Measurements from ENCODE around the gene PCDHB13.
"Not testable (repeated sequence)": the region's sequence is repeated elsewhere in the genome, so short reads cannot be mapped to it uniquely, and the experiment has no call there.

PCDHB13 gene

DNA sequence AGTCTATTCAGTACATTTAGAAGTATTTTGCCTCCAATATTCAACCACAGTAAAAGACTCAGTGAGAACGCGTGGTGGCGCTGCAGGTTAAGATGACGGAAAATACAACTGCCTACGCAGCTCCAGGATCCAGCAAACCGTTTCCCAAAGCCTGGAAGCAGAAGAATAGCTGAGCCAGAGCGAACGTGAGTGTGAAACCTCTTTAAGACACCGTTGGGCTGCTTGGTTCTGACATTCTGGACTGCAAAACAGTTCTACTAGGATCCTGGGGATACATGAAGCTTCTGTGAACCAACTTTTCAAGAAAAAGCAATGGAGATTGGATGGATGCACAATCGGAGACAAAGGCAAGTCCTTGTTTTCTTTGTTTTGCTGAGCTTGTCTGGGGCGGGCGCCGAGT is 31.5 kb upstream of the PCDHB13 start, which contains the start of gene PCDHB16:
PCDHB16 (plus strand) TSS at position 140 of the 400 bp plus-strand sequence; CDS start at position 313, 173 bp downstream.
- TF ChIP-seq, protein P1, sequence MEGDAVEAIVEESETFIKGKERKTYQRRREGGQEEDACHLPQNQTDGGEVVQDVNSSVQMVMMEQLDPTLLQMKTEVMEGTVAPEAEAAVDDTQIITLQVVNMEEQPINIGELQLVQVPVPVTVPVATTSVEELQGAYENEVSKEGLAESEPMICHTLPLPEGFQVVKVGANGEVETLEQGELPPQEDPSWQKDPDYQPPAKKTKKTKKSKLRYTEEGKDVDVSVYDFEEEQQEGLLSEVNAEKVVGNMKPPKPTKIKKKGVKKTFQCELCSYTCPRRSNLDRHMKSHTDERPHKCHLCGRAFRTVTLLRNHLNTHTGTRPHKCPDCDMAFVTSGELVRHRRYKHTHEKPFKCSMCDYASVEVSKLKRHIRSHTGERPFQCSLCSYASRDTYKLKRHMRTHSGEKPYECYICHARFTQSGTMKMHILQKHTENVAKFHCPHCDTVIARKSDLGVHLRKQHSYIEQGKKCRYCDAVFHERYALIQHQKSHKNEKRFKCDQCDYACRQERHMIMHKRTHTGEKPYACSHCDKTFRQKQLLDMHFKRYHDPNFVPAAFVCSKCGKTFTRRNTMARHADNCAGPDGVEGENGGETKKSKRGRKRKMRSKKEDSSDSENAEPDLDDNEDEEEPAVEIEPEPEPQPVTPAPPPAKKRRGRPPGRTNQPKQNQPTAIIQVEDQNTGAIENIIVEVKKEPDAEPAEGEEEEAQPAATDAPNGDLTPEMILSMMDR (IDR thresholded peaks at IDR 0.05; ENCODE audit: extremely low read depth, insufficient read depth, missing control alignments) = no peak
- no peak for DNase-seq (ENCODE audit: low spot score)
- in situ Hi-C loops (cut with MboI; ENCODE audit: low pct_unique_long_range_greater_than_20kb, low sequenced_read_pairs, unreplicated experiment) = no loop called here

DNA sequence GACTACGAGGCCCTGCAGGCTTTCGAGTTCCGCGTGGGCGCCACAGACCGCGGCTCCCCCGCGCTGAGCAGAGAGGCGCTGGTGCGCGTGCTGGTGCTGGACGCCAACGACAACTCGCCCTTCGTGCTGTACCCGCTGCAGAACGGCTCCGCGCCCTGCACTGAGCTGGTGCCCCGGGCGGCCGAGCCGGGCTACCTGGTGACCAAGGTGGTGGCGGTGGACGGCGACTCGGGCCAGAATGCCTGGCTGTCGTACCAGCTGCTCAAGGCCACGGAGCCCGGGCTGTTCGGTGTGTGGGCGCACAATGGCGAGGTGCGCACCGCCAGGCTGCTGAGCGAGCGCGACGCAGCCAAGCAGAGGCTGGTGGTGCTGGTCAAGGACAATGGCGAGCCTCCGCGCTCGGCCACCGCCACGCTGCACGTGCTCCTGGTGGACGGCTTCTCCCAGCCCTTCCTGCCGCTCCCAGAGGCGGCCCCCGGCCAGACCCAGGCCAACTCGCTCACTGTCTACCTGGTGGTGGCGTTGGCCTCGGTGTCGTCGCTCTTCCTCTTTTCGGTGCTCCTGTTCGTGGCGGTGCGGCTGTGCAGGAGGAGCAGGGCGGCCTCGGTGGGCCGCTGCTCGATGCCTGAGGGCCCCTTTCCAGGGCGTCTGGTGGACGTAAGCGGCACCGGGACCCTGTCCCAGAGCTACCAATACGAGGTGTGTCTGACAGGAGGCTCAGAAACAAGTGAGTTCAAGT is 29.4 kb upstream of the PCDHB13 start:
- in situ Hi-C loops (cut with MboI; ENCODE audit: low pct_unique_long_range_greater_than_20kb, low sequenced_read_pairs, unreplicated experiment); DNase-seq (ENCODE audit: low spot score): not testable (repeated sequence)

DNA sequence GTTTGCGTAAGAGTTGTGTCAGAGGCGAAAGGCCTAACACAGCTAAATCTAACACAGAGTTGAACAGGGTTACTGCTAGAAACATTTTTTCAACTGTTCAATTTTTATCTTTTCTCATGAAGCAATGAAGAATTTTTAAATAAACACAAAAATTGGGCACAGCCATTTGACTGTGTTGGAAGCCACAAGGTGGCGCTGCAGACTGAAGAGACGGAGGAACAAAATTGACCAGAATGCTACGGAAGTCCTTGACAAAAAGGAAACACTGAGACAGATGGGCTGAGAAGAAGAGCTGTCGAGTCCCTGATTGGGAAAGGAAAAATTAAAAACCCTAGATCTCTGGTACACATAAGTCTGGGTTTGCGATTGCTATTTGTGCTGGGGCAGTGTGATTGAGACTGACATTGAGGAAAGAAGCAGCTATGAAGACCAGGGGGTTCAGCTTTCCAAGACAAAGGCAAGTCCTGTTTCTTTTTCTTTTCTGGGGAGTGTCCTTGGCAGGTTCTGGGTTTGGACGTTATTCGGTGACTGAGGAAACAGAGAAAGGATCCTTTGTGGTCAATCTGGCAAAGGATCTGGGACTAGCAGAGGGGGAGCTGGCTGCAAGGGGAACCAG is 26.7 kb upstream of the PCDHB13 start, which contains the start of gene PCDHB9:
PCDHB9 (plus strand) TSS at position 265 of the 616 bp plus-strand sequence; CDS start at position 423, 158 bp downstream.
- TF ChIP-seq, protein P1 (IDR thresholded peaks at IDR 0.05; ENCODE audit: extremely low read depth, insufficient read depth, missing control alignments) = peak; percentile 48
- no peak for DNase-seq (ENCODE audit: low spot score)
- in situ Hi-C loops (cut with MboI; ENCODE audit: low pct_unique_long_range_greater_than_20kb, low sequenced_read_pairs, unreplicated experiment) = no loop called here

DNA sequence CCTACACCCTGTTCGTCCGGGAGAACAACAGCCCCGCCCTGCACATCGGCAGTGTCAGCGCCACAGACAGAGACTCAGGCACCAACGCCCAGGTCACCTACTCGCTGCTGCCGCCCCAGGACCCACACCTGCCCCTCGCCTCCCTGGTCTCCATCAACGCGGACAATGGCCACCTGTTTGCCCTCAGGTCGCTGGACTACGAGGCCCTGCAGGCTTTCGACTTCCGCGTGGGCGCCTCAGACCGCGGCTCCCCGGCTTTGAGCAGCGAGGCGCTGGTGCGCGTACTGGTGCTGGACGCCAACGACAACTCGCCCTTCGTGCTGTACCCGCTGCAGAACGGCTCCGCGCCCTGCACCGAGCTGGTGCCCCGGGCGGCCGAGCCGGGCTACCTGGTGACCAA is 25.0 kb upstream of the PCDHB13 start:
- in situ Hi-C loops (cut with MboI; ENCODE audit: low pct_unique_long_range_greater_than_20kb, low sequenced_read_pairs, unreplicated experiment); DNase-seq (ENCODE audit: low spot score): not testable (repeated sequence)

DNA sequence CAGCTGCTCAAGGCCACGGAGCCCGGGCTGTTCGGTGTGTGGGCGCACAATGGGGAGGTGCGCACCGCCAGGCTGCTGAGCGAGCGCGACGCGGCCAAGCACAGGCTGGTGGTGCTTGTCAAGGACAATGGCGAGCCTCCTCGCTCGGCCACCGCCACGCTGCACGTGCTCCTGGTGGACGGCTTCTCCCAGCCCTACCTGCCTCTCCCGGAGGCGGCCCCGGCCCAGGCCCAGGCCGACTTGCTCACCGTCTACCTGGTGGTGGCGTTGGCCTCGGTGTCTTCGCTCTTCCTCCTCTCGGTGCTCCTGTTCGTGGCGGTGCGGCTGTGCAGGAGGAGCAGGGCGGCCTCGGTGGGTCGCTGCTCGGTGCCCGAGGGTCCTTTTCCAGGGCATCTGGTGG is 24.6 kb upstream of the PCDHB13 start:
- in situ Hi-C loops (cut with MboI; ENCODE audit: low pct_unique_long_range_greater_than_20kb, low sequenced_read_pairs, unreplicated experiment); DNase-seq (ENCODE audit: low spot score): not testable (repeated sequence)

DNA sequence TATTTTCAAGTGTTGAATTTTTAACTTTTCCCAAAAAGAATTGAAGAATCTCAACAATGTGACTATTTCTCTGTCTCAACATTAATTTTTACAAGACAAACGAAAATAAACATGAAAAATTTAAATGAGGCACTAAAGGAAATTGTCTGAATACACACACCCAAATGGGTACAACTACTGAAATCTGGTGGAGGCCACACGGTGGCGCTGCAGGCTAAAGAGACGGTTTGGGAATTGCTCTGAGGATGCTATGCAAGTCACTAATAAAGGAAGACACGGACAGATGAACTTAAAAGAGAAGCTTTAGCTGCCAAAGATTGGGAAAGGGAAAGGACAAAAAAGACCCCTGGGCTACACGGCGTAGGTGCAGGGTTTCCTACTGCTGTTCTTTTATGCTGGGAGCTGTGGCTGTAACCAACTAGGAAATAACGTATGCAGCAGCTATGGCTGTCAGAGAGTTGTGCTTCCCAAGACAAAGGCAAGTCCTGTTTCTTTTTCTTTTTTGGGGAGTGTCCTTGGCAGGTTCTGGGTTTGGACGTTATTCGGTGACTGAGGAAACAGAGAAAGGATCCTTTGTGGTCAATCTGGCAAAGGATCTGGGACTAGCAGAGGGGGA is 21.5 kb upstream of the PCDHB13 start, which contains the start of gene PCDHB10:
PCDHB10 (plus strand) TSS at position 244 of the 616 bp plus-strand sequence; CDS start at position 444, 200 bp downstream.
- TF ChIP-seq, protein P1 (IDR thresholded peaks at IDR 0.05; ENCODE audit: extremely low read depth, insufficient read depth, missing control alignments) = peak; percentile 38
- peak; percentile 43 for DNase-seq (ENCODE audit: low spot score)
- in situ Hi-C loops (cut with MboI; ENCODE audit: low pct_unique_long_range_greater_than_20kb, low sequenced_read_pairs, unreplicated experiment) = no loop called here

DNA sequence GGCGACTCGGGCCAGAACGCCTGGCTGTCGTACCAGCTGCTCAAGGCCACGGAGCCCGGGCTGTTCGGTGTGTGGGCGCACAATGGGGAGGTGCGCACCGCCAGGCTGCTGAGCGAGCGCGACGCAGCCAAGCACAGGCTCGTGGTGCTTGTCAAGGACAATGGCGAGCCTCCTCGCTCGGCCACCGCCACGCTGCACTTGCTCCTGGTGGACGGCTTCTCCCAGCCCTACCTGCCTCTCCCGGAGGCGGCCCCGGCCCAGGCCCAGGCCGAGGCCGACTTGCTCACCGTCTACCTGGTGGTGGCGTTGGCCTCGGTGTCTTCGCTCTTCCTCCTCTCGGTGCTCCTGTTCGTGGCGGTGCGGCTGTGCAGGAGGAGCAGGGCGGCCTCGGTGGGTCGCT is 19.4 kb upstream of the PCDHB13 start:
- DNase-seq (ENCODE audit: low spot score); in situ Hi-C loops (cut with MboI; ENCODE audit: low pct_unique_long_range_greater_than_20kb, low sequenced_read_pairs, unreplicated experiment): not testable (repeated sequence)

DNA sequence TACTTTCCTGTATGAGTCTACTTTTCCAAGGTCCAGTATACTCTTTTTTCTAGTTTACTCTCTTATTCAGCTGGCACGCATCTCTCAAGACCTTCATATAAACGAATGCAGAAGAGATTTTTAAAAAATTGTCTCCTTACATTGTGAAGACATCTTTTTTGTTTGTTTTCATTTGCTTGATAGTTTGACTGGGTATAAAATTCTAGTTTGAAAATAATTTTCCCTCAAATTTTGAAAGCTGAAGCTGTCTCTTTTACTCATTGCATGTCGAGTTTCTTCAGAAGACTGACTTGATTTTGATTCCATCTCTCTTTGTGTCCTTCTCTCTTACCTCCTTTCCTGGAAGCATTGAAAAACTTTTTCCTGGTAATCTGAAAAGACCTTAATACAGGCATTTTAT is 17.4 kb upstream of the PCDHB13 start:
- in situ Hi-C loops (cut with MboI; ENCODE audit: low pct_unique_long_range_greater_than_20kb, low sequenced_read_pairs, unreplicated experiment) = no loop called here
- no peak for DNase-seq (ENCODE audit: low spot score)
- TF ChIP-seq, protein P1 (IDR thresholded peaks at IDR 0.05; ENCODE audit: extremely low read depth, insufficient read depth, missing control alignments) = no peak

Data from GM13977 (cell line).